Retinal pigment epithelial cell (primary cell): ENCODE results near the gene PDZD2.
"Not testable (repeated sequence)": the region's sequence is repeated elsewhere in the genome, so short reads cannot be mapped to it uniquely, and the experiment has no call there.

Experiments
- DNase-seq: peaks from one replicate; pipeline ENCODE4 v3.0.0-alpha.2; 2010; ENCODE audit warnings: low read depth
- H3K4me3 ChIP-seq: 2 replicates; pipeline ENCODE4 v1.5.1; 2011; ENCODE audit warnings: mild to moderate bottlenecking, low read length, control low read depth, moderate library complexity
- CTCF ChIP-seq: conservative IDR thresholded peaks from 2 replicates; pipeline ENCODE4 v1.5.1; 2011; ENCODE audit warnings: low read depth, low read length, control low read depth, inconsistent platforms

The PDZD2 gene

GRCh38 chr5:31770998-31771397 lies 132.1 kb downstream of the PDZD2 start:
- no peak overlapping the region for H3K4me3 ChIP-seq
- no peak for TF ChIP-seq CTCF
- DNase-seq = no peak

- no peak for DNase-seq
- no peak for TF ChIP-seq CTCF
- H3K4me3 ChIP-seq = no peak overlapping the region
Observed at GRCh38 chr5:31771500-31771899, 132.6 kb downstream of the PDZD2 start.

- H3K4me3 ChIP-seq = not testable (repeated sequence)
Observed at GRCh38 chr5:31776294-31776693, 137.4 kb downstream of the PDZD2 start.

GRCh38 chr5:31776976-31777651 lies 138.2 kb downstream of the PDZD2 start:
- no peak overlapping the region for H3K4me3 ChIP-seq
- no peak for DNase-seq
- no peak for TF ChIP-seq CTCF

More at GRCh38 chr5:31776294-31776693, 137.4 kb downstream of the PDZD2 start:
- DNase-seq = not testable (repeated sequence)

GRCh38 chr5:31781772-31782171 lies 142.8 kb downstream of the PDZD2 start:
- no peak for TF ChIP-seq CTCF
- no peak overlapping the region for H3K4me3 ChIP-seq
- no peak for DNase-seq

GRCh38 chr5:31783086-31783645 lies 144.2 kb downstream of the PDZD2 start:
- no peak for DNase-seq
- no peak overlapping the region for H3K4me3 ChIP-seq
- no peak for TF ChIP-seq CTCF

- DNase-seq = no peak
- no peak for TF ChIP-seq CTCF
- no peak overlapping the region for H3K4me3 ChIP-seq
Observed at GRCh38 chr5:31783731-31784130, 144.8 kb downstream of the PDZD2 start.
